ENCODE results near the gene CRIP2. TPM values are rescaled to one million over a fixed set of nuclear protein-coding genes. Genes with fewer than 3 reads are reported as not detected.
A peak's percentile ranks its signal among the peaks of the same experiment; 100 is the strongest.

Gene CRIP2, protein sequence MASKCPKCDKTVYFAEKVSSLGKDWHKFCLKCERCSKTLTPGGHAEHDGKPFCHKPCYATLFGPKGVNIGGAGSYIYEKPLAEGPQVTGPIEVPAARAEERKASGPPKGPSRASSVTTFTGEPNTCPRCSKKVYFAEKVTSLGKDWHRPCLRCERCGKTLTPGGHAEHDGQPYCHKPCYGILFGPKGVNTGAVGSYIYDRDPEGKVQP
- total RNA-seq (10 to 100 TPM; 12.9 to 37.4 (median 24.3) TPM), polyA plus RNA-seq (100 to 1,000 TPM in 1 of 2 donors, 10 to 100 TPM in 1; 99.5 to 223 TPM)

- peak within 1 kb of the TSS; percentile 51 to 65 (median 59) for H3K4me3 ChIP-seq
- ATAC-seq (peak in 3 of 4 donors; percentile 22 to 43 (median 38)), FAIRE-seq (no peak), DNase-seq (peak in 2 of 6 donors; percentile 72 to 79)
- peak within 1 kb of the TSS; percentile 74 to 83 (median 76) for H3K27ac ChIP-seq
- H3K36me3 ChIP-seq: no peaks in the 10 kb centered on the region
- H3K9me3 ChIP-seq: no peaks in the 10 kb centered on the region
- intact Hi-C loops (cut with DNase I): no loop called here
- 1 to 2% methylated on average over 40 to 118 of the region's 118 CpGs for whole genome bisulfite sequencing, 2 donors
- no peak for TF ChIP-seq CTCF (IDR thresholded peaks at IDR 0.05)
- peaks cover 0 to 2% (median 0%) of the 10 kb centered on the region in 4 donors for H3K27me3 ChIP-seq
- peaks cover 12 to 32% (median 16%) of the 10 kb centered on the region in 3 donors for H3K4me1 ChIP-seq
Measured at GRCh38 chr14:105474483-105475268, at the start of gene CRIP2. TSS of gene CRIP2 (plus strand) at chr14:105474821. CDS start at chr14:105474863, 42 bp downstream.

- no peak for TF ChIP-seq CTCF (IDR thresholded peaks at IDR 0.05)
- WGBS, 2 donors: 94 to 97% methylated on average over 12 of the region's 12 CpGs
- no peaks in the 10 kb centered on the region for H3K27me3 ChIP-seq
- no peak for DNase-seq
- FAIRE-seq: no peak
- H3K4me3 ChIP-seq: no peak overlapping the region
- H3K9me3 ChIP-seq: no peaks in the 10 kb centered on the region
- peaks cover 0 to 7% (median 0%) of the 10 kb centered on the region in 3 donors for H3K4me1 ChIP-seq
- no peaks in the 10 kb centered on the region for H3K36me3 ChIP-seq
- H3K27ac ChIP-seq: no peak overlapping the region
- intact Hi-C loops (cut with DNase I): no loop called here
- ATAC-seq: no peak
Measured at GRCh38 chr14:105424861-105425260, 49.8 kb upstream of the CRIP2 start.

DNA sequence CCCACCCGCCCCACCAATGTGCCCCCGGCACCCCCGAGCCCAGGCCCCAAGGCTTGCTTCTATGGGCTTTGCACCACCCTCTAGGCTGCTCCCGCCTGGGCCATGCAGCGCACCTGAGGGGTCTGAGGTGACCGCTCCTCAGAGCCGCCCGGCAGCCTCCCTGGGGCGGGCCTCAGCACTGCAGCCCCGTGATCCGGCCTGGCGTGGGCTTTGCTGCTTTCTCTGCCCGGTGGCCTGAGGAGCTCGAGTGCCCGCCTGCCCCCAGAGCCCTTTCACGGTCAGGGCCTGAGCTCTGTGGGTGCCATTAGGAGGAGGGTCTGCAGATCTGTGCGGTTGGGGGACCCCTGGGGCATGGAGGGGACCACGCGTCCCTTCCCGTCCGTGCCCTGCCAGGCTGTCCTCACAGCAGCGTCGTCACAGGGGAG lies 48.8 kb upstream of the CRIP2 start:
- FAIRE-seq (no peak), DNase-seq (peak in 1 of 6 donors; percentile 63), ATAC-seq (no peak)
- H3K4me1 ChIP-seq: peaks cover 0 to 7% (median 0%) of the 10 kb centered on the region in 3 donors
- H3K27ac ChIP-seq: no peak overlapping the region
- intact Hi-C loops (cut with DNase I): no loop called here
- no peaks in the 10 kb centered on the region for H3K36me3 ChIP-seq
- no peak overlapping the region for H3K4me3 ChIP-seq
- H3K27me3 ChIP-seq: no peaks in the 10 kb centered on the region
- 92 to 98% methylated on average over 21 to 23 of the region's 23 CpGs for whole genome bisulfite sequencing, 2 donors
- TF ChIP-seq CTCF (IDR thresholded peaks at IDR 0.05): no peak
- no peaks in the 10 kb centered on the region for H3K9me3 ChIP-seq

GRCh38 chr14:105426416-105427130 lies 48.0 kb upstream of the CRIP2 start:
- H3K4me3 ChIP-seq: no peak overlapping the region
- H3K36me3 ChIP-seq: no peaks in the 10 kb centered on the region
- 96 to 97% methylated on average over 21 of the region's 21 CpGs for WGBS, 2 donors
- ATAC-seq (no peak), DNase-seq (peak in 1 of 6 donors; percentile 30), FAIRE-seq (no peak)
- no peak overlapping the region for H3K27ac ChIP-seq
- no peaks in the 10 kb centered on the region for H3K9me3 ChIP-seq
- peaks cover 0 to under 1% (median 0%) of the 10 kb centered on the region in 3 donors for H3K4me1 ChIP-seq
- H3K27me3 ChIP-seq: no peaks in the 10 kb centered on the region
- no peak for TF ChIP-seq CTCF (IDR thresholded peaks at IDR 0.05)
- intact Hi-C loops (cut with DNase I): no loop called here

Data from pancreas (tissue), 10 donors.